Skeletal muscle satellite cell (primary cell): ENCODE measurements around the gene DISP1. TPM values are rescaled to one million over a fixed set of nuclear protein-coding genes. Genes with fewer than 3 reads are reported as not detected.

Experiments
- H3K27me3 ChIP-seq: 2 replicates; pipeline ENCODE4 v1.7.0; 2013; ENCODE audit warnings: low read length; ENCODE audit not compliant: control insufficient read depth, insufficient read depth
- H3K36me3 ChIP-seq: 2 replicates; pipeline ENCODE4 v1.7.0; 2013; ENCODE audit warnings: mild to moderate bottlenecking, control low read depth, low read length; ENCODE audit not compliant: insufficient read depth
- H3K4me1 ChIP-seq: 2 replicates; pipeline ENCODE4 v1.7.0; 2013; ENCODE audit warnings: low read length; ENCODE audit not compliant: control insufficient read depth, insufficient read depth
- H3K4me2 ChIP-seq: 2 replicates; pipeline ENCODE4 v1.7.0; 2013; ENCODE audit warnings: mild to moderate bottlenecking, low read length
- H3K4me3 ChIP-seq: 2 replicates; pipeline ENCODE4 v1.7.0; 2013; ENCODE audit warnings: low read length
- H3K9ac ChIP-seq: 2 replicates; pipeline ENCODE4 v1.7.0; 2013; ENCODE audit warnings: mild to moderate bottlenecking, low read depth, low read length, moderate library complexity
- H3K9me3 ChIP-seq: replicated peaks from 2 replicates; pipeline ENCODE4 v1.7.0; 2013; ENCODE audit warnings: mild to moderate bottlenecking, control low read depth, low read length
- total RNA-seq: library from RNA; depleted of rRNA; stranded (reverse); fragments of >200 nt; gene quantifications from 2 replicates; pipeline ENCODE4 v1.2.3, GENCODE V29; 2012; rRNA removed

DISP1 gene, protein sequence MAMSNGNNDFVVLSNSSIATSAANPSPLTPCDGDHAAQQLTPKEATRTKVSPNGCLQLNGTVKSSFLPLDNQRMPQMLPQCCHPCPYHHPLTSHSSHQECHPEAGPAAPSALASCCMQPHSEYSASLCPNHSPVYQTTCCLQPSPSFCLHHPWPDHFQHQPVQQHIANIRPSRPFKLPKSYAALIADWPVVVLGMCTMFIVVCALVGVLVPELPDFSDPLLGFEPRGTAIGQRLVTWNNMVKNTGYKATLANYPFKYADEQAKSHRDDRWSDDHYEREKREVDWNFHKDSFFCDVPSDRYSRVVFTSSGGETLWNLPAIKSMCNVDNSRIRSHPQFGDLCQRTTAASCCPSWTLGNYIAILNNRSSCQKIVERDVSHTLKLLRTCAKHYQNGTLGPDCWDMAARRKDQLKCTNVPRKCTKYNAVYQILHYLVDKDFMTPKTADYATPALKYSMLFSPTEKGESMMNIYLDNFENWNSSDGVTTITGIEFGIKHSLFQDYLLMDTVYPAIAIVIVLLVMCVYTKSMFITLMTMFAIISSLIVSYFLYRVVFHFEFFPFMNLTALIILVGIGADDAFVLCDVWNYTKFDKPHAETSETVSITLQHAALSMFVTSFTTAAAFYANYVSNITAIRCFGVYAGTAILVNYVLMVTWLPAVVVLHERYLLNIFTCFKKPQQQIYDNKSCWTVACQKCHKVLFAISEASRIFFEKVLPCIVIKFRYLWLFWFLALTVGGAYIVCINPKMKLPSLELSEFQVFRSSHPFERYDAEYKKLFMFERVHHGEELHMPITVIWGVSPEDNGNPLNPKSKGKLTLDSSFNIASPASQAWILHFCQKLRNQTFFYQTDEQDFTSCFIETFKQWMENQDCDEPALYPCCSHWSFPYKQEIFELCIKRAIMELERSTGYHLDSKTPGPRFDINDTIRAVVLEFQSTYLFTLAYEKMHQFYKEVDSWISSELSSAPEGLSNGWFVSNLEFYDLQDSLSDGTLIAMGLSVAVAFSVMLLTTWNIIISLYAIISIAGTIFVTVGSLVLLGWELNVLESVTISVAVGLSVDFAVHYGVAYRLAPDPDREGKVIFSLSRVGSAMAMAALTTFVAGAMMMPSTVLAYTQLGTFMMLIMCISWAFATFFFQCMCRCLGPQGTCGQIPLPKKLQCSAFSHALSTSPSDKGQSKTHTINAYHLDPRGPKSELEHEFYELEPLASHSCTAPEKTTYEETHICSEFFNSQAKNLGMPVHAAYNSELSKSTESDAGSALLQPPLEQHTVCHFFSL (N-terminal part only)
- 3.5 and 5.7 TPM in 2 replicates for total RNA-seq

DNA sequence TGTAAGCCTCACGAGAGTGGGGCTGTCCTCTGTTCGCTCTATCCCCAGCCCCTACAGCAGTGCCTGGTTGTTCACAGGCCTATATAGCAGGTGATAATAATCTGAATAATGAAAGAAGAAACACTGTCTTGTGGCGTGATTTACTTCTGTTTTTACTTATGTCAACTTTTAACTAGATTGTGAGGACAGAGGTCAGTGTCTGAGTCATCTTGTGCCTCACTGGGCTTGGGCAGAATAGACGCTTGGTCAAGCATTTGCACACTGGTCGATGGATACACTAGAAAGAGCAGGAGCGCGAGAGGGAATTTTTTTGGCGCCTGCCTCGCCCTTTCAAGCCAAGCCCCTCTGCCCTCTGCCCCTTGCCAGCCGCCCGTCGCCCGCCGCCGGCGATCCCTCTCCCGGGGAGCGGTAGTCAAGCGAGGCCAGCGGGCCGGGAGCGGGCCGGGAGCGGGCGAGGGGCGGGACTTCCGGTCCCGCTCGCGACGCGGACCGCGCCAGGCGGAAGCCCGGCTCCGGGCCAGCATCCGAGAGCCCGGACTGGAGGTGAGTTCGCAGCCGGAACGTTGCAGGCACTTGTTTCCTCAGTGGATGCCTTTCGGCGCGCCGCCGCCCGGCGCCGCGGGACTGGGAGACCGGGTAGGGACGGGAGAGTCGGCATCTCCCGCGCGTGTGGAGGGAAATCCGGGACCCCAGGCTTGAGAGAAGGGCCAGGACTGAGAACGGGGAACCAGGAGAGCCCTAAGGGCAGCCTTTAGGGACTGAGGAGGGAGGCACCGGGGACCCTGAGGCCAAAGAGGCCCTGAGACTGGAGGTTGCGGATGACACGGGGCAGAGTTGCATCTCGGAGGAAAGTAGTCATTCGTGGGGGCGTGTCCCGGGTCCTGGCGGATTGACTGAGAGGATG, at the start of gene DISP1:
DISP1 (plus strand) TSS at position 504 of the 904 bp plus-strand sequence. CDS start 127,785 bp downstream, outside the sequence.
- H3K4me1 ChIP-seq: peaks cover 40% of the 10 kb centered on the region
- peak within 1 kb of the TSS; percentile 94 for H3K9ac ChIP-seq
- H3K9me3 ChIP-seq: no peaks in the 10 kb centered on the region
- H3K4me2 ChIP-seq: peak within 1 kb of the TSS; percentile 91
- no peaks in the 10 kb centered on the region for H3K36me3 ChIP-seq
- H3K4me3 ChIP-seq: peak within 1 kb of the TSS; percentile 92
- no peaks in the 10 kb centered on the region for H3K27me3 ChIP-seq

- no peaks in the 10 kb centered on the region for H3K36me3 ChIP-seq
- no peak overlapping the region for H3K9ac ChIP-seq
- H3K4me2 ChIP-seq: no peak overlapping the region
- H3K9me3 ChIP-seq: peaks cover 9% of the 10 kb centered on the region
- no peak overlapping the region for H3K4me3 ChIP-seq
- no peaks in the 10 kb centered on the region for H3K4me1 ChIP-seq
- no peaks in the 10 kb centered on the region for H3K27me3 ChIP-seq
Measured at GRCh38 chr1:222767152-222767571, 47.7 kb upstream of the DISP1 start.

- Histone ChIP-seq H3K4me1 (no peaks in the 10 kb centered on the region), H3K4me3 (no peak overlapping the region), H3K9me3 (peaks cover 9% of the 10 kb centered on the region), H3K4me2 (no peak overlapping the region), H3K27me3 (no peaks in the 10 kb centered on the region), H3K36me3 (no peaks in the 10 kb centered on the region), H3K9ac (no peak overlapping the region)
Measured at GRCh38 chr1:222768592-222768991, 46.2 kb upstream of the DISP1 start.

- Histone ChIP-seq H3K9ac (no peak overlapping the region), H3K9me3 (peaks cover 9% of the 10 kb centered on the region), H3K4me3 (no peak overlapping the region), H3K4me2 (no peak overlapping the region), H3K36me3 (no peaks in the 10 kb centered on the region), H3K27me3 (no peaks in the 10 kb centered on the region), H3K4me1 (no peaks in the 10 kb centered on the region)
Measured at GRCh38 chr1:222769181-222769580, 45.7 kb upstream of the DISP1 start.

GRCh38 chr1:222769971-222770620, 44.7 kb upstream of the DISP1 start:
- Histone ChIP-seq H3K4me2 (no peak overlapping the region), H3K9me3 (peaks cover 9% of the 10 kb centered on the region), H3K9ac (no peak overlapping the region), H3K36me3 (no peaks in the 10 kb centered on the region), H3K4me1 (no peaks in the 10 kb centered on the region), H3K4me3 (no peak overlapping the region), H3K27me3 (no peaks in the 10 kb centered on the region)

DNA sequence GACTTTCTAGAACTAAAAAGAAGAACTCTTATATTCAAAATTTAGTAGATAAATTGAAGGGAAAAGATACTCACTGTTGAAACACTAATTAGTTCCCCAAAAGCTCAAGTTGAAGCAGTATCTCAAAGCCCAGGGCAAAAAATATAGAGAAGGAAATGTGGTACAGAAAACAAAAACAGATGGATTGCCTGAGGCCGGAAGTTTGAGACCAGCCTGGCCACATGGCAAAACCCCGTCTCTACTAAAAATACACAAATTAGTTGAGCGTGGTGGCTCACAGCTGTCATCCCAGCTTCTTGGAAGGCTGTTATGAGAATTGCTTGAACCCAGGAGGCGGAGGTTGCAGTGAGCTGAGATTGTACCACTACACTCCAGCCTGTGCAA, 41.9 kb upstream of the DISP1 start:
- Histone ChIP-seq H3K4me3 (no peak overlapping the region), H3K27me3 (no peaks in the 10 kb centered on the region), H3K4me2 (no peak overlapping the region), H3K9ac (no peak overlapping the region), H3K4me1 (peaks cover 5% of the 10 kb centered on the region), H3K9me3 (peaks cover 9% of the 10 kb centered on the region), H3K36me3 (no peaks in the 10 kb centered on the region)

DNA sequence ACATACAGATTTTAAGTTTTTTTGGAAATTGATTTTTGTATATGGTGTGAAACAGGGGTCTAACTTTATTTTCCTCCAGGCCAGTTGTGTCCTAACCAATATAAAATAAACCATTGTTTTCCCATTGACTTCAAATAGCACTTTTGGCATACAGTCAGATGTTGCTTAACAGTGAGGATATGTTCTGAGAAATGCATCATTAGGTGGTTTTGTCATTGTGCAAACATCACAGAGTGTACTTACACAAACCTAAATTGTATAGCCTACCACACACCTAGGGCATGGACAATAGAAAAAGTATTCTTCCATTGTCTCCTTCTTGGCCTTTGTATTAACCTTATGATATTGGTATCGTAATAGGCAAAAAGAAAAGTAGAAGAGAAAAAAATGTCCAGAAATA, 37.4 kb upstream of the DISP1 start:
- Histone ChIP-seq H3K9me3 (no peaks in the 10 kb centered on the region), H3K4me3 (no peak overlapping the region), H3K4me1 (peaks cover 5% of the 10 kb centered on the region), H3K4me2 (no peak overlapping the region), H3K27me3 (no peaks in the 10 kb centered on the region), H3K36me3 (no peaks in the 10 kb centered on the region), H3K9ac (no peak overlapping the region)

GRCh38 chr1:222777977-222778376, 36.9 kb upstream of the DISP1 start:
- no peaks in the 10 kb centered on the region for H3K36me3 ChIP-seq
- H3K27me3 ChIP-seq: no peaks in the 10 kb centered on the region
- H3K4me2 ChIP-seq: no peak overlapping the region
- no peak overlapping the region for H3K9ac ChIP-seq
- no peaks in the 10 kb centered on the region for H3K9me3 ChIP-seq
- peaks cover 5% of the 10 kb centered on the region for H3K4me1 ChIP-seq
- no peak overlapping the region for H3K4me3 ChIP-seq

DNA sequence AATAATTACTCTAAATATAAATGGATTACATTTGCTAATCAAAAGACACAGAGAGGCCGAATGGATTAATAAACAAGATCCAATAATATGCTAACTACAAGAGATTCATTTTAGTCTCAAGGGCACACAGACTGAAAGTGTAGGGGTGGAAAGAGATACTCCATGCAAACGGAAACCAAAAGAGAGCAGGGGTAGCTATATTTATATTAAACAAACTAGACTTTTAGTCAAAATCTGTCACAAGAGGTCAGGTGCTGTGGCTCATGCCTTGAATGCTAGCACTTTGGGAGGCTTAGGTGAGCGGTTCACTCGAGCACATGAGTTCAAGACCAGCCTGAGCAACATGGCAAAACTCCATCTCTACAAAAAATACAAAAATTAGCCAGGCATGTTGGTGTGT, 33.6 kb upstream of the DISP1 start:
- Histone ChIP-seq H3K27me3 (peaks cover 11% of the 10 kb centered on the region), H3K9ac (no peak overlapping the region), H3K9me3 (no peaks in the 10 kb centered on the region), H3K36me3 (no peaks in the 10 kb centered on the region), H3K4me1 (peaks cover 5% of the 10 kb centered on the region), H3K4me2 (no peak overlapping the region), H3K4me3 (no peak overlapping the region)

- Histone ChIP-seq H3K36me3 (no peaks in the 10 kb centered on the region), H3K27me3 (peaks cover 11% of the 10 kb centered on the region), H3K4me2 (no peak overlapping the region), H3K9ac (no peak overlapping the region), H3K9me3 (no peaks in the 10 kb centered on the region), H3K4me1 (no peaks in the 10 kb centered on the region), H3K4me3 (no peak overlapping the region)
Measured at GRCh38 chr1:222783051-222783450, 31.8 kb upstream of the DISP1 start.
